Measurements from ENCODE around the gene PPT2.

PPT2 gene

DNA sequence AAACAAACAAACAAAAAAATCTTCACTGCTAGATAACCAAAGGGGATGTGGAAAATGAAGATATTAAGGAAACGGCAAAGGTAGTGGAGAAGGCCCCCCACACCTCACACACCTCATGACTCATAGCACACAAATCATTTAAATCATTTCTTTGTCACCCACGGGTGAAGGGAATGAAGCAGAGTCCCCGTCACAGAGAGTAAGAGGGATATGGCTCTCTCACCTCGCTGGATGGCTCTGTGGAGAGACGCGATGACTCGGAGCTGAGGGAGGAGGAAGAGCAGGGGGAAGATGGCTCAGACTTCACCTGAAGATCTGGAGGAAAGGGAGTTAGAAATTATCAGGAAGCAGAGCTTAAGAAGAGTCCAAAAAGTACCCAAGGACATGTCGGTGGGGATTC lies 27.1 kb upstream of the PPT2 start:
- Histone ChIP-seq H2BK15ac (ENCODE audit: low read depth, poor library complexity, severe bottlenecking) (no peak overlapping the region), H3K4me3 (ENCODE audit: insufficient read depth in 1 of 2, low read depth in 1 of 2, low read length in 2 of 2) (peak overlapping the region in 1 of 2 experiments; percentile 86), H3K4me1 (ENCODE audit: control insufficient read depth, insufficient read depth, low read depth, low read length) (peaks cover 22% of the 10 kb centered on the region), H2BK12ac (ENCODE audit: low read length in 2 of 2) (no peak overlapping the region), H3K4ac (ENCODE audit: low read depth in 1 of 2, low read length in 2 of 2) (no peak overlapping the region), H3K79me1 (replicated peaks; ENCODE audit: low read length, poor library complexity, severe bottlenecking) (peaks cover 50% of the 10 kb centered on the region), H3K18ac (ENCODE audit: low read depth in 1 of 2, low read length in 2 of 2) (no peak overlapping the region), H3K14ac (ENCODE audit: low read length in 2 of 2) (no peak overlapping the region), H2AFZ (ENCODE audit: low read depth, low read length) (no peak overlapping the region), H3K9me3 (ENCODE audit: control insufficient read depth, low read length) (no peaks in the 10 kb centered on the region), H2BK120ac (ENCODE audit: low read depth, low read length) (no peak overlapping the region), H4K91ac (ENCODE audit: low read length) (no peak overlapping the region), H3K23ac (ENCODE audit: low read length in 2 of 2) (no peak overlapping the region), H3K27ac (ENCODE audit: low read length, poor library complexity, severe bottlenecking) (no peak overlapping the region), H2AK5ac (ENCODE audit: low read length, severe bottlenecking) (no peak overlapping the region), H3K9ac (ENCODE audit: low read length) (peak overlapping the region; percentile 99), H3K27me3 (ENCODE audit: control insufficient read depth in 1 of 2, insufficient read depth in 1 of 2, low read length in 2 of 2) (no peaks in the 10 kb centered on the region), H4K8ac (ENCODE audit: low read length) (no peak overlapping the region), H3K36me3 (ENCODE audit: control insufficient read depth in 1 of 2, insufficient read depth in 2 of 2, low read depth in 1 of 2, low read length in 2 of 2) (peaks cover 24 to 48% of the 10 kb centered on the region in 2 experiments), H3K4me2 (ENCODE audit: low read length, poor library complexity, severe bottlenecking) (peak overlapping the region; percentile 85), H2BK5ac (ENCODE audit: low read depth, low read length, poor library complexity, severe bottlenecking) (no peak overlapping the region)
- 71% methylated on average over 7 of the region's 8 CpGs for WGBS
- no peak for DNase-seq

- no peak overlapping the region for H3K14ac ChIP-seq (ENCODE audit: low read length in 2 of 2)
- H3K36me3 ChIP-seq (ENCODE audit: control insufficient read depth in 1 of 2, insufficient read depth in 2 of 2, low read depth in 1 of 2, low read length in 2 of 2), result peaks cover 20 to 44% of the 10 kb centered on the region in 2 experiments
- no peak overlapping the region for H3K23ac ChIP-seq (ENCODE audit: low read length in 2 of 2)
- H3K79me1 ChIP-seq (replicated peaks; ENCODE audit: low read length, poor library complexity, severe bottlenecking), result peaks cover 48% of the 10 kb centered on the region
- no peak overlapping the region for H3K18ac ChIP-seq (ENCODE audit: low read depth in 1 of 2, low read length in 2 of 2)
- H2BK12ac ChIP-seq (ENCODE audit: low read length in 2 of 2), result no peak overlapping the region
- no peak overlapping the region for H4K91ac ChIP-seq (ENCODE audit: low read length)
- H3K4me2 ChIP-seq (ENCODE audit: low read length, poor library complexity, severe bottlenecking), result peak overlapping the region; percentile 85
- H3K4me1 ChIP-seq (ENCODE audit: control insufficient read depth, insufficient read depth, low read depth, low read length), result peaks cover 22% of the 10 kb centered on the region
- WGBS, result 13% methylated on average over 9 of the region's 9 CpGs
- no peak overlapping the region for H3K4ac ChIP-seq (ENCODE audit: low read depth in 1 of 2, low read length in 2 of 2)
- DNase-seq, result no peak
- H4K8ac ChIP-seq (ENCODE audit: low read length), result peak overlapping the region; percentile 4
- H2AK5ac ChIP-seq (ENCODE audit: low read length, severe bottlenecking), result no peak overlapping the region
- H2BK15ac ChIP-seq (ENCODE audit: low read depth, poor library complexity, severe bottlenecking), result no peak overlapping the region
- peak overlapping the region; percentile 99 for H3K9ac ChIP-seq (ENCODE audit: low read length)
- no peaks in the 10 kb centered on the region for H3K9me3 ChIP-seq (ENCODE audit: control insufficient read depth, low read length)
- no peak overlapping the region for H3K27ac ChIP-seq (ENCODE audit: low read length, poor library complexity, severe bottlenecking)
- no peaks in the 10 kb centered on the region for H3K27me3 ChIP-seq (ENCODE audit: control insufficient read depth in 1 of 2, insufficient read depth in 1 of 2, low read length in 2 of 2)
- H2AFZ ChIP-seq (ENCODE audit: low read depth, low read length), result no peak overlapping the region
- no peak overlapping the region for H2BK5ac ChIP-seq (ENCODE audit: low read depth, low read length, poor library complexity, severe bottlenecking)
- H3K4me3 ChIP-seq (ENCODE audit: insufficient read depth in 1 of 2, low read depth in 1 of 2, low read length in 2 of 2), result peak overlapping the region; percentile 81 to 86
- H2BK120ac ChIP-seq (ENCODE audit: low read depth, low read length), result no peak overlapping the region
Observed at GRCh38 chr6:32127409-32127716, 26.6 kb upstream of the PPT2 start.

GRCh38 chr6:32127717-32128592 lies 26.0 kb upstream of the PPT2 start, which contains the start of gene ATF6B:
Gene ATF6B (minus strand): TSS chr6:32128246. CDS start chr6:32128207, 39 bp downstream.
- H2BK120ac ChIP-seq (ENCODE audit: low read depth, low read length), result peak within 1 kb of the TSS; percentile 54
- peak within 1 kb of the TSS; percentile 85 for H3K4me2 ChIP-seq (ENCODE audit: low read length, poor library complexity, severe bottlenecking)
- H3K4me3 ChIP-seq (ENCODE audit: insufficient read depth in 1 of 2, low read depth in 1 of 2, low read length in 2 of 2), result peak within 1 kb of the TSS; percentile 81 to 91
- peaks cover 22% of the 10 kb centered on the region for H3K4me1 ChIP-seq (ENCODE audit: control insufficient read depth, insufficient read depth, low read depth, low read length)
- no peak within 1 kb of the TSS for H2BK5ac ChIP-seq (ENCODE audit: low read depth, low read length, poor library complexity, severe bottlenecking)
- H4K8ac ChIP-seq (ENCODE audit: low read length), result peak within 1 kb of the TSS; percentile 94
- peak within 1 kb of the TSS; percentile 47 to 51 for H2BK12ac ChIP-seq (ENCODE audit: low read length in 2 of 2)
- peak within 1 kb of the TSS; percentile 77 for H4K91ac ChIP-seq (ENCODE audit: low read length)
- under 1% methylated on average over 44 of the region's 44 CpGs for WGBS
- H2AK5ac ChIP-seq (ENCODE audit: low read length, severe bottlenecking), result peak within 1 kb of the TSS; percentile 7
- H3K79me1 ChIP-seq (replicated peaks; ENCODE audit: low read length, poor library complexity, severe bottlenecking), result peaks cover 45% of the 10 kb centered on the region
- peak within 1 kb of the TSS; percentile 19 to 77 for H3K4ac ChIP-seq (ENCODE audit: low read depth in 1 of 2, low read length in 2 of 2)
- peak within 1 kb of the TSS; percentile 86 for H3K27ac ChIP-seq (ENCODE audit: low read length, poor library complexity, severe bottlenecking)
- H3K23ac ChIP-seq (ENCODE audit: low read length in 2 of 2), result no peak within 1 kb of the TSS
- H2AFZ ChIP-seq (ENCODE audit: low read depth, low read length), result peak within 1 kb of the TSS; percentile 54
- DNase-seq, result peak; percentile 100
- H3K14ac ChIP-seq (ENCODE audit: low read length in 2 of 2), result peak within 1 kb of the TSS in 1 of 2 experiments; percentile 97
- peaks cover 17 to 40% of the 10 kb centered on the region in 2 experiments for H3K36me3 ChIP-seq (ENCODE audit: control insufficient read depth in 1 of 2, insufficient read depth in 2 of 2, low read depth in 1 of 2, low read length in 2 of 2)
- no peaks in the 10 kb centered on the region for H3K9me3 ChIP-seq (ENCODE audit: control insufficient read depth, low read length)
- peak within 1 kb of the TSS; percentile 65 to 86 for H3K18ac ChIP-seq (ENCODE audit: low read depth in 1 of 2, low read length in 2 of 2)
- H3K27me3 ChIP-seq (ENCODE audit: control insufficient read depth in 1 of 2, insufficient read depth in 1 of 2, low read length in 2 of 2), result no peaks in the 10 kb centered on the region
- H2BK15ac ChIP-seq (ENCODE audit: low read depth, poor library complexity, severe bottlenecking), result peak within 1 kb of the TSS; percentile 15
- H3K9ac ChIP-seq (ENCODE audit: low read length), result peak within 1 kb of the TSS; percentile 99

DNA sequence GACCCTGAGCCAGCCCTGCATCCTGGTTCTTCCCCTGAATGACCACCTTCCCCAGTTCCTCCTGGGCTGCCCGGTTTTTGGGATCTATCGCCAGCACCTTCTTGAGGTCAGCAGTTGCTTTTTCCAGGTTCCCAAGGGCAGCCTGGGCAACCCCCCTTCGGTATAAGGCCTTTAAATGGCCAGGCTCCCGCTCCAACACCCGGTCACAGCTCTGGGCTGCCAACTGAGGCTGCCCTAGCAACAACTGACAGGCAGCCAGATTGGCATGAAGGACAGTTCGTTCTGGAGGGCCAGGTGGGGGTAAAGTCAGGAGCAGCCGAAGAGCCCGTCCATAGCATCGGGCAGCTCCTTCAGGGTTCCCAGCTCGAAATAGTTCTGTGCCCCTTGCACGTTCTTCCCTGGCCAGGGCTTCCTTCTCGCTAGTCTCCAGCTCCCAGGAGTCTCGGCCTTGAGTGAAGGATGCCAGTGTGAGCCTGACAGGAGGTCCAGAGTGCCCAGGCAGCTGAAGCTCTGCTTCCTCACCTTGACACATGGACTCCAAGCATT lies 25.1 kb upstream of the PPT2 start:
- peak overlapping the region; percentile 6 for H4K91ac ChIP-seq (ENCODE audit: low read length)
- H3K9ac ChIP-seq (ENCODE audit: low read length), result peak overlapping the region; percentile 99
- peaks cover 41% of the 10 kb centered on the region for H3K79me1 ChIP-seq (replicated peaks; ENCODE audit: low read length, poor library complexity, severe bottlenecking)
- no peak overlapping the region for H2AFZ ChIP-seq (ENCODE audit: low read depth, low read length)
- 96% methylated on average over 13 of the region's 13 CpGs for WGBS
- H2AK5ac ChIP-seq (ENCODE audit: low read length, severe bottlenecking), result peak overlapping the region; percentile 4
- peak overlapping the region in 1 of 2 experiments; percentile 91 for H3K4me3 ChIP-seq (ENCODE audit: insufficient read depth in 1 of 2, low read depth in 1 of 2, low read length in 2 of 2)
- H3K23ac ChIP-seq (ENCODE audit: low read length in 2 of 2), result no peak overlapping the region
- peaks cover 13 to 32% of the 10 kb centered on the region in 2 experiments for H3K36me3 ChIP-seq (ENCODE audit: control insufficient read depth in 1 of 2, insufficient read depth in 2 of 2, low read depth in 1 of 2, low read length in 2 of 2)
- peaks cover 0 to under 1% of the 10 kb centered on the region in 2 experiments for H3K27me3 ChIP-seq (ENCODE audit: control insufficient read depth in 1 of 2, insufficient read depth in 1 of 2, low read length in 2 of 2)
- peak overlapping the region; percentile 15 for H2BK15ac ChIP-seq (ENCODE audit: low read depth, poor library complexity, severe bottlenecking)
- no peak overlapping the region for H3K4me2 ChIP-seq (ENCODE audit: low read length, poor library complexity, severe bottlenecking)
- H3K4me1 ChIP-seq (ENCODE audit: control insufficient read depth, insufficient read depth, low read depth, low read length), result peaks cover 22% of the 10 kb centered on the region
- no peak for DNase-seq
- H3K4ac ChIP-seq (ENCODE audit: low read depth in 1 of 2, low read length in 2 of 2), result peak overlapping the region in 1 of 2 experiments; percentile 2
- H4K8ac ChIP-seq (ENCODE audit: low read length), result peak overlapping the region; percentile 94
- H3K27ac ChIP-seq (ENCODE audit: low read length, poor library complexity, severe bottlenecking), result no peak overlapping the region
- no peaks in the 10 kb centered on the region for H3K9me3 ChIP-seq (ENCODE audit: control insufficient read depth, low read length)
- H2BK12ac ChIP-seq (ENCODE audit: low read length in 2 of 2), result peak overlapping the region; percentile 47 to 51
- H3K18ac ChIP-seq (ENCODE audit: low read depth in 1 of 2, low read length in 2 of 2), result no peak overlapping the region
- H2BK5ac ChIP-seq (ENCODE audit: low read depth, low read length, poor library complexity, severe bottlenecking), result no peak overlapping the region
- peak overlapping the region; percentile 9 for H2BK120ac ChIP-seq (ENCODE audit: low read depth, low read length)
- no peak overlapping the region for H3K14ac ChIP-seq (ENCODE audit: low read length in 2 of 2)
